ENCODE data around the gene MASP1.
"Not testable (repeated sequence)": the region's sequence is repeated elsewhere in the genome, so short reads cannot be mapped to it uniquely, and the experiment has no call there.

The MASP1 gene

GRCh38 chr3:187267306-187267705 lies 24.2 kb downstream of the MASP1 start:
- DNase-seq (ENCODE audit: low read depth in 1 of 2, low spot score in 1 of 2), result no peak

GRCh38 chr3:187266691-187267090 lies 24.8 kb downstream of the MASP1 start:
- DNase-seq (ENCODE audit: low read depth in 1 of 2, low spot score in 1 of 2), result no peak

GRCh38 chr3:187265461-187265955 lies 26.0 kb downstream of the MASP1 start:
- no peak for DNase-seq (ENCODE audit: low read depth in 1 of 2, low spot score in 1 of 2)

- no peak for DNase-seq (ENCODE audit: low read depth in 1 of 2, low spot score in 1 of 2)
Observed at GRCh38 chr3:187264911-187265310, 26.6 kb downstream of the MASP1 start.

- no peak for DNase-seq (ENCODE audit: low read depth in 1 of 2, low spot score in 1 of 2)
Observed at GRCh38 chr3:187264021-187264420, 27.5 kb downstream of the MASP1 start.

GRCh38 chr3:187263270-187263669 lies 28.3 kb downstream of the MASP1 start:
- DNase-seq (ENCODE audit: low read depth in 1 of 2, low spot score in 1 of 2), result no peak

- DNase-seq (ENCODE audit: low read depth in 1 of 2, low spot score in 1 of 2), result no peak
Observed at GRCh38 chr3:187262360-187262759, 29.2 kb downstream of the MASP1 start.

- DNase-seq (ENCODE audit: low read depth in 1 of 2, low spot score in 1 of 2), result no peak
Observed at GRCh38 chr3:187261541-187261969, 30.0 kb downstream of the MASP1 start.

GRCh38 chr3:187259171-187259570 lies 32.4 kb downstream of the MASP1 start:
- no peak for DNase-seq (ENCODE audit: low read depth in 1 of 2, low spot score in 1 of 2)

GRCh38 chr3:187257992-187258692 lies 33.4 kb downstream of the MASP1 start:
- no peak for DNase-seq (ENCODE audit: low read depth in 1 of 2, low spot score in 1 of 2)

- DNase-seq (ENCODE audit: low read depth in 1 of 2, low spot score in 1 of 2), result no peak
Observed at GRCh38 chr3:187257471-187257870, 34.1 kb downstream of the MASP1 start.

GRCh38 chr3:187256051-187256616 lies 35.4 kb downstream of the MASP1 start:
- no peak for DNase-seq (ENCODE audit: low read depth in 1 of 2, low spot score in 1 of 2)

GRCh38 chr3:187255314-187255713 lies 36.2 kb downstream of the MASP1 start:
- no peak for DNase-seq (ENCODE audit: low read depth in 1 of 2, low spot score in 1 of 2)

- DNase-seq (ENCODE audit: low read depth in 1 of 2, low spot score in 1 of 2), result no peak
Observed at GRCh38 chr3:187252311-187252710, 39.2 kb downstream of the MASP1 start.

- DNase-seq (ENCODE audit: low read depth in 1 of 2, low spot score in 1 of 2), result no peak
Observed at GRCh38 chr3:187251599-187251998, 39.9 kb downstream of the MASP1 start.

- DNase-seq (ENCODE audit: low read depth in 1 of 2, low spot score in 1 of 2), result no peak
Observed at GRCh38 chr3:187247398-187247797, 44.1 kb downstream of the MASP1 start.

- DNase-seq (ENCODE audit: low read depth in 1 of 2, low spot score in 1 of 2), result no peak
Observed at GRCh38 chr3:187243933-187244524, 47.5 kb downstream of the MASP1 start.

- DNase-seq (ENCODE audit: low read depth in 1 of 2, low spot score in 1 of 2), result no peak
Observed at GRCh38 chr3:187242900-187243299, 48.6 kb downstream of the MASP1 start.

GRCh38 chr3:187242435-187242834 lies 49.1 kb downstream of the MASP1 start:
- DNase-seq (ENCODE audit: low read depth in 1 of 2, low spot score in 1 of 2), result no peak

- not testable (repeated sequence) for DNase-seq (ENCODE audit: low read depth in 1 of 2, low spot score in 1 of 2)
Observed at GRCh38 chr3:187238835-187239234, 52.7 kb downstream of the MASP1 start.

- no peak for DNase-seq (ENCODE audit: low read depth in 1 of 2, low spot score in 1 of 2)
Observed at GRCh38 chr3:187238239-187238638, 53.3 kb downstream of the MASP1 start.

GRCh38 chr3:187237741-187238140 lies 53.8 kb downstream of the MASP1 start:
- DNase-seq (ENCODE audit: low read depth in 1 of 2, low spot score in 1 of 2), result no peak

Data from activated T-helper 1 cell treated with anti-CD3 and anti-CD28 coated beads, Interleukin-2, amount 50 U/mL, for 16 hours (primary cell).